ENCODE results near the gene IDH1.

The IDH1 gene

GRCh38 chr2:208296610-208297009, 41.7 kb upstream of the IDH1 start:
- TF ChIP-seq FOXP2 (optimal IDR thresholded peaks at IDR 0.05; ENCODE audit: borderline replicate concordance, extremely low read depth, extremely low read length, insufficient read depth) (no peak), TAF1 (IDR thresholded peaks at IDR 0.05; ENCODE audit: borderline replicate concordance, insufficient read depth, low read length) (no peak), POLR2AphosphoS5 (IDR thresholded peaks at IDR 0.05; ENCODE audit: low read depth, low read length) (no peak), SIN3A (IDR thresholded peaks at IDR 0.05; ENCODE audit: borderline replicate concordance, insufficient read depth, low read length) (no peak)

- TF ChIP-seq POLR2AphosphoS5 (IDR thresholded peaks at IDR 0.05; ENCODE audit: low read depth, low read length) (no peak), FOXP2 (optimal IDR thresholded peaks at IDR 0.05; ENCODE audit: borderline replicate concordance, extremely low read depth, extremely low read length, insufficient read depth) (no peak), TAF1 (IDR thresholded peaks at IDR 0.05; ENCODE audit: borderline replicate concordance, insufficient read depth, low read length) (no peak), REST (IDR thresholded peaks at IDR 0.05; ENCODE audit: insufficient read depth in 1 of 2, low read depth in 2 of 2, low read length in 2 of 2) (no peak), SIN3A (IDR thresholded peaks at IDR 0.05; ENCODE audit: borderline replicate concordance, insufficient read depth, low read length) (no peak)
Measured at GRCh38 chr2:208295834-208296233, 41.0 kb upstream of the IDH1 start.

GRCh38 chr2:208294482-208295024, 39.7 kb upstream of the IDH1 start:
- TF ChIP-seq POLR2AphosphoS5 (IDR thresholded peaks at IDR 0.05; ENCODE audit: low read depth, low read length) (no peak), TAF1 (IDR thresholded peaks at IDR 0.05; ENCODE audit: borderline replicate concordance, insufficient read depth, low read length) (no peak), FOXP2 (optimal IDR thresholded peaks at IDR 0.05; ENCODE audit: borderline replicate concordance, extremely low read depth, extremely low read length, insufficient read depth) (no peak), SIN3A (IDR thresholded peaks at IDR 0.05; ENCODE audit: borderline replicate concordance, insufficient read depth, low read length) (no peak), REST (IDR thresholded peaks at IDR 0.05; ENCODE audit: insufficient read depth in 1 of 2, low read depth in 2 of 2, low read length in 2 of 2) (no peak)

GRCh38 chr2:208285853-208286252, 31.0 kb upstream of the IDH1 start:
- TF ChIP-seq FOXP2 (optimal IDR thresholded peaks at IDR 0.05; ENCODE audit: borderline replicate concordance, extremely low read depth, extremely low read length, insufficient read depth) (no peak), POLR2AphosphoS5 (IDR thresholded peaks at IDR 0.05; ENCODE audit: low read depth, low read length) (no peak)

GRCh38 chr2:208280933-208281332, 26.1 kb upstream of the IDH1 start:
- no peak for TF ChIP-seq POLR2AphosphoS5 (IDR thresholded peaks at IDR 0.05; ENCODE audit: low read depth, low read length)
- no peak for TF ChIP-seq FOXP2 (optimal IDR thresholded peaks at IDR 0.05; ENCODE audit: borderline replicate concordance, extremely low read depth, extremely low read length, insufficient read depth)
- TF ChIP-seq TAF1 (IDR thresholded peaks at IDR 0.05; ENCODE audit: borderline replicate concordance, insufficient read depth, low read length), result no peak
- TF ChIP-seq SIN3A (IDR thresholded peaks at IDR 0.05; ENCODE audit: borderline replicate concordance, insufficient read depth, low read length), result no peak
- TF ChIP-seq REST (IDR thresholded peaks at IDR 0.05; ENCODE audit: insufficient read depth in 1 of 2, low read depth in 2 of 2, low read length in 2 of 2), result no peak

- no peak for TF ChIP-seq FOXP2 (optimal IDR thresholded peaks at IDR 0.05; ENCODE audit: borderline replicate concordance, extremely low read depth, extremely low read length, insufficient read depth)
- TF ChIP-seq SIN3A (IDR thresholded peaks at IDR 0.05; ENCODE audit: borderline replicate concordance, insufficient read depth, low read length), result no peak
- no peak for TF ChIP-seq POLR2AphosphoS5 (IDR thresholded peaks at IDR 0.05; ENCODE audit: low read depth, low read length)
- no peak for TF ChIP-seq REST (IDR thresholded peaks at IDR 0.05; ENCODE audit: insufficient read depth in 1 of 2, low read depth in 2 of 2, low read length in 2 of 2)
- TF ChIP-seq TAF1 (IDR thresholded peaks at IDR 0.05; ENCODE audit: borderline replicate concordance, insufficient read depth, low read length), result no peak
Measured at GRCh38 chr2:208280234-208280633, 25.4 kb upstream of the IDH1 start.
